Raji (cell line): ENCODE data around the gene PDE4C.
A peak's percentile ranks its signal among the peaks of the same experiment; 100 is the strongest.

Source experiments
- POLR2A ChIP-seq: IDR thresholded peaks from 2 replicates; pipeline ENCODE4 v1.6.1; 2011; ENCODE audit warnings: low read depth, low read length, control low read depth; ENCODE audit not compliant: insufficient read depth

The PDE4C gene

DNA sequence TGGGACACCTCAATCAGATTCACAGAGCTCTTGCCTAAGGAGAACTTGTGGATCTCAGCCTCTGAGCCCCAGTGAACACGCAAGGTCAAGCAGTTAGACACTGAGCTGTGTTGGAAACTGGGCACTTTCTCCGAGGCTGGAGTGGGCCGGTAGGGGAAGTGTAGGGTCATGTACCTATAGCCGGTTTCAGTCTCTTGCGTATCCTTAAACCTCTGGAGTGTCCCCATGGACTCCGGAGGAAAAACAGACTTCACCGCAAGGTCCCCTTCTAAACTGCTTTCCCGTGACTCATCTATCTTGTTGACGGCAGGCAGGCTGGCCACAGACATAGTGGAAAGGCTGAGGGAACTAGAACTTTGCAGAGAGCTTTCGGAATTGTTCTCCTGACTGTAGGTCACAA is 36.7 kb upstream of the PDE4C start:
- TF ChIP-seq POLR2A = no peak

DNA sequence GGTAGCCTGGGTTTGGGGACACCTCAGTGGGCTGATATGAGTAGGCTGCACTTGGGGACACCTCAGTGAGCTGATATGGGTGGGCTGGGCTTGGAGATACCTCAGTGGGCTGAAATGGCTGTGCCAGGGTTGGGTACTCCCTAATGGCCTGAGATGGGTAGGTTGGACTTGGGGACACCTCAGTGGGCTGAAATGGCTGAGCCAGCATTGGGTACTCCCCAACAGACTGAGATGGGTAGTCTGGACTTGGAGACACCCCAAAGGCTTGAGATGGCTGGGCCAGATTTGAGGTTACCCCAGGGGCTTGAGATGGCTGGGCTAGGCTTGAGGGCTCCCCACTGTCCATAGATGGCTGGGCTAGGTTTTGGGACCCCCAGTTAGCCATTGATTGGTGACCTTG is 35.9 kb upstream of the PDE4C start:
- no peak for TF ChIP-seq POLR2A

DNA sequence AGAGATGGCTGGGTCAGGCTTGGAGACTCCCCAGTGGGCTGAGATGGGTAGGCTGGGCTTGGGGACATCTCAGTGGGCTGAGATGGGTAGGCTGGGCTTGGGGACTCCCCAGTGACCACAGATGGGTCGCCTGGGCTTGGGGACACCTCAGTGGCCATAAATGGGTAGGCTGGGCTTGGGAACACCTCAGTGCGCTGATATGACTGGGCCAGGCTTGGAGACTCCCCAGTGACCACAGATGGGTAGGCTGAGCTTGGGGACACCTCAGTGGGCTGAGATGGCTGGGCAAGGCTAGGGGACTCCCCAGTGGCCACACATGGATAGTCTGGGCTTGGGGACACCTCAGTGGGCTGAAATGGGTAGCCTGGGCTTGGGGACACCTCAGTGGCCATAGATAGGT is 35.2 kb upstream of the PDE4C start:
- TF ChIP-seq POLR2A = no peak

DNA sequence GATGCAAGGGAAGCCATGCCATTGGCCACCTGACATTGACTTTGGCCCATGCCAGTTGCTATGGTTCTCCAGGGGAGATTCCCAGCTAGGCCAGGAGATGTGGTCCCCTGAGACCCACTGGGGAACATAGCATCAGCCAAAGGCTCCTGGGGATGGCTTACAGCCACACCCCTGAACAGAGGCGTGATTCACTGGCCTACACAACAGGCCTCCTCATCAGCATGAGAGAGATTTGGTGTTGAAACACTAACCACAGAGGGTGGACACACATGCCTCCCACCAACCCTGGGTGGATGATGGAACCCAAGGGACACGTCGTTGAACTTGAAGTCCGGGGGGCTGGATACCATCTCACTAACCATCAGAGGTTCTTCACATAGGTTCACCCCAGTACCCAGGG is 33.7 kb upstream of the PDE4C start:
- no peak for TF ChIP-seq POLR2A

DNA sequence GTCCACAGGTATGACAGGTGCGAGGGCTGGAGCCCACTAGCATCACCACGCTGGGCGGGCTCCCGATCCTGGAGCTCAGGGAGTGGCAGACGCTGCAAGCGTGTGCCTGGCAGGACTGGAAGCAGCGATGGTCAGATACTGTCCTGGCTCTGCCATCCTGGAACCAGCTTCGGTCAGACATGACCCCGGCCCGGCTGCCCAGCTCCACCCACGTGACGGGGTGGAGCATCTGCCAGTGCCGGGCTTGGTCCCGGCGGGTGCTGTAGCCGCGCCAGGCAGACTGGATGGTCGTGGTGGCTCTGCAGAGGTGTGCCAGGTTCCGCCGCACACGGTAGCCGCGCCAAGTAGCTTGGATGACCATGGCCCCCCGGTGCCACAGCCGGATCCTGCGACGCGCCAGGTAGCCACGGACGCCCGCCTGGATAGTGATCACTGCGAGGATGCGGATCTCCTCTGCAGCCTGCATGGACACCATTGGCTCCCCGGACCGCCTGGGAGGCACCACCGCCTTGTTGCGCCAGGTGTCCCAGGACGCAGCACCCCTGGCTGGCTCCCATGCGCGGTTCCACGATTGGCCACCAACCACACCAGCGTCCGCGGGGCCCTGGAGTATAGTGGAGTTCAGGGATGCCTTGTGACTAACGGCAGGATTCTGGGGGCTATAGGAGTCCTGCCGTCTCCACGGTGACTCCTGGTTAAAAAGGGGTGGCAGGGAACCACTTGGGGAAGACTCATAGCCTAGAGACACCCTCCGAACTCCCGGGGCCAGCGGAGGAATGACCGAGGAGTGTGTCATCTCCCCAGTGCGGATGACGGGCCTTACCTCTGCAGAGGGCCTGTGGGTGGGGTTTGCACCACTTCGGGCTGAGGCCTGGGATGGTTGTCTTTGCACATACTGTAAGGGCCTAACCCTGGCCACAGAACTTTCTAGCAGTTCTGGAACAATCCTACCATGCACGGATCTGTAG is 31.5 kb upstream of the PDE4C start:
- TF ChIP-seq POLR2A = no peak

DNA sequence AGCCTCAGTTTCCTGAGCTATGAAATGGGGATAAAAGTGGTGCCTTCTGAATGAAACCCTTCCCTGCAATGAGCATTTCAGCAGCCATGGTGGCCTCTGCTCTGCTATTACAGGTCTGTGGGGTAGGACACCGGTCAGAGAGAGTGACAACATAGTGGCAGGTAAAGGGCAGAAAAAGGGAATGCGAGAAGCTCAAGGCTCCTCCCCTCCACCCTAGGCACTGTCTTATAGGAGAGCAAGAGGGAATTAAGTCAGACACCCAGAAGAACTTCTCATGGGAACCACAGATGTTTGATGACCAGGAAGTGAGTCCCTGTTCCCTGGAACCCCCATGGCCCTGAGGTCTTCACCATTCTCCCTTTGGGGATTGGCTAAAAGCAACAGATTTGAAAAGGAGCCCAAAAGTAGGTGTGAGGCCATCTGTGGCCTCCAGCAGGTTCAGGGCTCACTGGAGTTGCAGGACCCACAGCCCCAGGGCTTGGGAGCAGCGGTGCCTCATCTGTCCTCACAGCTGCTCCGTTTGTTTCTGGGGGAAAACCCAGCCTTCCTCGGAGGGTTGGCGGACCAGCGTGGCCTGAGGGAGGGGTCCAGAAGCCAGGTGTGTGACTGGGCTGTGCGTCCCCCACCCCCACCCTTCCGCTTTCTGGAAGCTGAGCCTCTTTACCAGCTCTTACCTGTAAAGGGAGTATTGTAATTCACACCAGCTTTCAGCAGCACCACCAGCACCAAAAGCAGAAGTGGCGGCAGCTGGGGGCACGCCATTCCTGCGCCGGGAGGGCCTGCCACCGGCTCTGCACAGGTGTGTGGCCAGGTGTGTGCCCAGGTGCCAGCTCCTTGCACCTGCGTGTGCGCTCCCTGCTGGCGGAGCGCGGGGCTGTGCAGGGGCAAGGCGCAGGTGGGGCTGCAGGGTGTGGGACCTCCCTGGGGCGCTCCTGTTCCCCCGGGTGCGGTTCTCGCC is 28.6 kb upstream of the PDE4C start:
- no peak for TF ChIP-seq POLR2A

DNA sequence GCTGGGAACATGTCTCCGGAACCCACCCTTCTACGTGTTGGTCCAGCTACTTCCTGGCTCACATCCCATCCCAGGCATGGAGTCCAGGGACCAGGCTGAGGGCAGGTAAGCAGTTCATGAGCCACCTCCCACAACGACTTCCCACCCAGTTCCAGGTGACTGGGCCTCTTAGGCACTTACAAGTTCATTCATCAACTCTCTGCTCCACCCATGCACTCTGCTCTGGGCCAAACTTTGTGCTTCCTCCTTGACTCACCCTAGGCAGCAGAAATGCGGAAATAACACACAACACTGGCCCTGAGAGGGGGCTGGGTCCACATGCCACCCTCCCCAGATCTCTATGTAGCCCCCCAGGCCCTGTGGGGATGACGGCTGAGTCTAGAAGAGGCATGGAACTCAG is 27.5 kb upstream of the PDE4C start:
- peak; percentile 38; the same call in 1 of the 2 replicates for TF ChIP-seq POLR2A

DNA sequence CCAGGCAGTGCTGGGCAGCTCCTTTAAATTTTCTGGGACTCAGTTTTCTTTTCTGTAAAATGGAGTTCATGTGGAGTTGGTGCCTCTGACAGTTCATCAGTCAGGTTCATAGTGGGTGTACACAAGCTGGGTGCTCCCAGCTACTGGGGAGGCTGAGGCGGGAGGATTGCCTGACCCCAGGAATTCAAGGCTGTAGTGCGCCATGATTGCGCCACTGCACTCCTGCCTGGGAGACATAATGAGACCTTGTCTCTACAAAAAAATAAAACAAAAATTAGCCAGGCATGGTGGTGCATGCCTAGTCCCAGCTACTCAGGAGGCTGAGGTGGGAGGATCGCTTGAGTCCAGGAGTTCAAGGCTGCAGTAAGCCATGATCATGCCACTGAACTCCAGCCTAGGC is 26.9 kb upstream of the PDE4C start:
- no peak for TF ChIP-seq POLR2A

DNA sequence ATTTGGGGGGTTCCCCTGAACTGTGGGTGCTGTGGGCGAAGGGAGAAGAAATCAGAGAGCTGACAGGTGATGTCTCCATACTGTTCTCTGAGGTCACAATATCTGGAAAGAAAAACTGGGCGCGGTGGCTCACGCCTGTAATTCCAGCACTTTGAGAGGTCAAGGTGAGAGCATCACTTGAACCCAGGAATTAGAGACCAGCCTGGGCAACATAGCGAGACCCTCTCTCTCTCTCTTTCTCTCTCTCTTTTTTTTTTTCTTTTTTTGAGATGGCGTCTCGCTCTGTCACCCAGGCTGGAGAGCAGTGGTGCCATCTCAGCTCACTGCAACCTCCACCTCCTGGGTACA is 26.1 kb upstream of the PDE4C start:
- no peak for TF ChIP-seq POLR2A

DNA sequence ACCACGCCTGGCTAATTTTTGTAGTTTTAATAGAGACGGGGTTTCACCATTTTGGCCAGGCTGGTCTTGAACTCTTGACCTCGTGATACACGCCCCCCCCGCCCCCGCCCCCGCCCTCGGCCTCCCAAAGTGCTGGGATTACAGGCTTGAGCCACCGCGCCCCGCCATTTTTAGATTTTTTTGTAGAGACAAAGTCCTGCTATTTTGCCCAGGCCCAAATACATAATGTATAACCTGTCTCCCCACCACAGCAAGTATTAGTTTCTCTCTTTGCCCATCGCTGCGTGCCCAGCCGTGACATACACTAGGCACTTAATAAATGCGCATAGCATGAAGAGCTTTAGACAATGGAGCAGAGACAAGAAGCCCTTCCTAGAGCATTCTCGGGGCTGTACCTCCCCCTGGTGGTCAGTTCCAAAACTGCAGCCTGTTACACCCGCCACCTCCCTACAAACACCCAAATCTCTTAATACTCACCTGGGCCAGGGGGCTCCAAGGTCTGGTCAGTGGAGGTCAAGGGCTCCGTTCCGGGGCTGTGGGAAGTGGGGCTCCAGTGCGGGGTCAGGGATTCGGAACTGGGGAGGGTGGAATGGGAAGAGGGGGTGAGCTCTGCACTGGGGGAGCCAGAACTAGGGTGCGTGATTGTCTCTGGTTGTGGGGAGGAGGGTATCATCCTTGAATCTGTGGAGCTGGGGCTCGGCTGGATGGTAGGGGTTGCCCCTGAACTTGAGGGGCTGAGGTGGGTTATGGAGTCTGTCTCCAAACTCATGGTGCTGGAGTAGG is 25.5 kb upstream of the PDE4C start:
- no peak for TF ChIP-seq POLR2A

DNA sequence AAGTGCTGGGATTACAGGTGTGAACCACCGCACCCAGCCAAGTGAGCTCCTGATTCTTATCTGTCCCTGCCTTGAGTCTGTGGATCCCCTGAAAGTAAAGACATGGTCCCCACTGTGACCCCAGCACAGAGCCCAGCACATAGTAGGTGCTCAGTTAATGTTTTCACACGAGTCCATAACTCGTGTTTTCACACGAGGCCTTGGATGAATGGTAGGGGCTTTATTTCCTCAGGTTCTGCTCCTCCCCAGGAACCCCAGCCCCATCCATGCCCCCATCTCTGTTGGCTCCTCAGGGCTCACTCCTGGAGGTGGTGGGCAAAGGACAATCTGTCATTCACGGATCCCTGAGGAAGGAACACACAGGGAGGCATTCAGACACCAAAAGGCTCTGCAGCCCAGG is 23.6 kb upstream of the PDE4C start:
- TF ChIP-seq POLR2A = no peak

DNA sequence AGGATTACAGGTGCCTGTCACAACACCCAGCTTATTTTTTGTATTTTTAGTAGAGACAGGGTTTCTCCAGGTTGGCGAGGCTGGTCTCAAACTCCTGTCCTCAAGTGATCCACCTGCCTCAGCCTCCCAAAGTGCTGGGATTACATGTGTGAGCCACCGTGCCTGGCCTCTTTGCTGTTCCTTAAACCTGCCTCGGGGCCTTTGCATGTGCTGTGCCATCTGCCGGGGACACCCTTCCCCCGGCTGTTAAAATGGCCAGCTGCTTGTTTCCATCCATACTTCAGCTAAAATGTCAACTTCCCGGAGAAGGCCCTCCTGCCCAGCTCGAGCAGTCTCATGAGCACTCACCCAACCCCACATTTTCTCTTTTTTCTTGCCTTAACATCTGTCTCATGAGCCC is 19.1 kb upstream of the PDE4C start:
- no peak for TF ChIP-seq POLR2A

DNA sequence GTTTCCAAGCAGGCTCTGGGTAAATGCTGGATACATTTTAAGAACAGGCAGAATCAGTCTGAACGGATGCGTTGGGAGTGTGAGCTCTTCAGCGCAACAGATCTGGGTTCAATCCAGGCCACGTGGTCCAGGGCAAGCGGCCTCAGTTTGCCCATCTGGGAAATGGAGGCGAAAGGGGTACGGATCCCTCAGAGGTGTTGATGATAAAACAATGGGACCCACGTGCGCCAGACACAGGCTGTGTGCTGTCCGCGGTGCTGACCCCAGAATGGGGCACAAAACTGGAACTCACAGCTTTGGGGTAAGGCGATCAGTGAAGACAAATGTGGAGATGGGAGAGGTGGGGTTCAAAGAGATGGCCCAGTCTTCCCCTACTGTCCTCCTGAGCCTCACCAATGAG is 13.1 kb upstream of the PDE4C start:
- TF ChIP-seq POLR2A = no peak

DNA sequence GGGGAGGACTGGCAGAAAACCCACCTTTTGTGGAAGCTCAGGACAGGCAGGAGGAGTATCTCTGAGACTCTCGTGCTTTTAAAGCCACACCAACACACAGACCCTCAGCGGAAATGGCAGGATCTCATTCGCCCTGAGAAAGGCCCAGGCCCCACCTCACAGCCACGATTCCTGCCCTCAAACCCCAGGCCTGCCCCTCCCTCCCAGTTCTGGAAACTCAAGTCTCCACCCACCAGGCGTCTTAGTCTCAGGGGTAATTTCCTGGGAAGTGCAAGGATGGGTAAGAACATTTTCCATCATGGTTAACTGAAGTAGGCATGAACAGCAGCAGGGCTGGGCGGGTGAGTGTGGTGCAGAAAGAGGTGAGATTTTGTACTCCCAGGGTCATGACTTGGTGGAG is 8.0 kb upstream of the PDE4C start:
- TF ChIP-seq POLR2A = no peak

DNA sequence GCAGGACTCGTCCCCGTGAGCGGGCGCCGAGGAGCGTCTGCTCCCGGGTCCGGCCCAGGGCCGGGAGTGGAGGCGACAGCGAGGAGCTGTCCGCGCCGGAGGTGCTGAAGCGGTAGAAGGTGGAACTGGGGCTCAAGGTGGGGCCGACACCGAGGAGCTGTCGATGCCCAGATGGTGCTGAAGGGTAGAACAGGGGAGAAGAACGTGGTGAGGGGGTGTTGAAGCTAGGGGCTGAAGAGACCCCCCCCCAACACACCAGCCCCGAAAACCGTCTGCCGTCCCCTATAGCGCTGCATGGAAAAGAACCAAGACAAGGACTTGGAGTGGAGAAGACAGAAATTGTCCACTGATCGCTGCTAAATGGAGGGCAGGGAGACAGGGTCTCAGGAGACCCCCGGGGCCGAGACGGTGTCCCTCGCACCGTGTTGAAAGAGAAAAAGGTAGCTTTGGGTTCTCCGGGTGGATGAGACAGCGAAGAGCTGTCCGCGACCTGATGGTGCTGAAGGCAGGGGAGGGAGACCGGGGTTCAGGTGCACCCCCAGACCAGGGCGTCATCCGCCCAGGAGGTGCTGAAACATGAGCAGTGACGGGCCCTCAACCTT is 7.1 kb upstream of the PDE4C start:
- TF ChIP-seq POLR2A = no peak
